ENCODE results near the gene ETV7.

ETV7 gene

GRCh38 chr6:36318690-36319435 lies 68.6 kb downstream of the ETV7 start:
- H3K4me3 ChIP-seq (ENCODE audit: low read depth, low read length): no peak overlapping the region
- no peak for TF ChIP-seq CTCF (IDR thresholded peaks at IDR 0.05; ENCODE audit: insufficient read depth, low read depth, low read length, missing control alignments)
- no peak for DNase-seq (ENCODE audit: low read depth)

DNA sequence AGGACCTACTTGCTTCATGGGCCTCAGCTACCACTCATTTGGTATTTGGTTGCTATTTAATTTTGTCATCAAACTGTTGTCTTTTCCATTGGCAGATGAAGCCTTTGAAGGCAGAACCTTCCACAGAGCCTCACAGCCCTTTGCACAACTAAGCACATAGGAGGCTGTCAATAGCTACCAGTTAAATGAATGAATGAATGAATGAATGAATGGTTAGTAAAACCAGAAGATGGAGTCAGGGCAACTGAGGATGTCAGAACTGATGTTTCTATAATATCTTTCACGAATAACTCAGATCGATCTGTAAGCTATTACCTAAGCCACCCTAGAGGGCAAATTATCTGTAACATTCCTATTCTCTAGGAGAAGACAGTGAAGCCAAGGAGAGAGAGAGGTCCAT lies 69.8 kb downstream of the ETV7 start:
- no peak for TF ChIP-seq CTCF (IDR thresholded peaks at IDR 0.05; ENCODE audit: insufficient read depth, low read depth, low read length, missing control alignments)
- no peak for DNase-seq (ENCODE audit: low read depth)
- no peak overlapping the region for H3K4me3 ChIP-seq (ENCODE audit: low read depth, low read length)

Measured in GM12865 (cell line).